Nucleus accumbens (tissue), 56 donors: ENCODE measurements around the gene CDH23.

Source experiments
- DNase-seq, 56 donors: peaks; one replicate each; lab custom pipeline; 2025; lab: John Stamatoyannopoulos, UW

Gene CDH23

DNA sequence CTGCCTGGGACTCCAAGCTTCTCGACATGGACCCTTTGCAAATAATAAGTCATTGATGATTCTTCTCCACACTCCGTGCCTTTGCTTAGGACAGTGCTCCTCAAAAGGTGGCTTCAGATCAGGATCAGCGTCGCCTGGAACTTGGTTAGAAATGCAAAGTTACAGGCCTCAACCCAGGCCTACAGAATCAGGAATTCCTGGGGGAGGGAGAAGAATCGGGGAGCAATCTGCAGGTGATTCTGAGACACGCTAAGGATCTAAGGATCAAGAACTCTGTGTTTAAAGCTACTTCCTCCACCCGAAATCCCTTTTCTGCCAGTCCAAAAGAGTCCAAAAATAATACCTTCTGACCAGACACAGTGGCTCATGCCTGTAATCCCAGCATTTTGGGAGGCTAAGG, 244.7 kb downstream of the CDH23 start:
- no peak for DNase-seq

DNA sequence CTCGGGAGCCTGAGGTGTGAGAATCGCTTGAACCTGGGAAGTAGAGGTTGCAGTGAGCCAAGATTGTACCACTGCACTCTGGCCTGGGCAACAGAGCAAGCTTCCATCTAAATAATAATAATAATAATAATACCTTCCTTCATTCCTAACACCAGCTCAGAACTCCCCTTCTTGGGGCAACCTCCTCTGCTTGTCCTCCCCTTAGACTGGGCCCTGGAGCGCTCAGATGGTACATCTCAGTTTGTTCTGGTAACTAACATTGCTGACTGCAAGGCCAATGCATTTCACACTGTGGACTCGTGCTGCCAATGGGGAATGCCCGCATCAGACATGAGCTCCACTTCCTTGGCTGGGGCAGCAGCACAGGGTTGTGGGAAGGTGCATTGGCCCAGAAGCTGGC, 245.3 kb downstream of the CDH23 start:
- no peak for DNase-seq

- no peak for DNase-seq
These were observed 247.2 kb downstream of the CDH23 start for GRCh38 chr10:71643904-71644303.

DNA sequence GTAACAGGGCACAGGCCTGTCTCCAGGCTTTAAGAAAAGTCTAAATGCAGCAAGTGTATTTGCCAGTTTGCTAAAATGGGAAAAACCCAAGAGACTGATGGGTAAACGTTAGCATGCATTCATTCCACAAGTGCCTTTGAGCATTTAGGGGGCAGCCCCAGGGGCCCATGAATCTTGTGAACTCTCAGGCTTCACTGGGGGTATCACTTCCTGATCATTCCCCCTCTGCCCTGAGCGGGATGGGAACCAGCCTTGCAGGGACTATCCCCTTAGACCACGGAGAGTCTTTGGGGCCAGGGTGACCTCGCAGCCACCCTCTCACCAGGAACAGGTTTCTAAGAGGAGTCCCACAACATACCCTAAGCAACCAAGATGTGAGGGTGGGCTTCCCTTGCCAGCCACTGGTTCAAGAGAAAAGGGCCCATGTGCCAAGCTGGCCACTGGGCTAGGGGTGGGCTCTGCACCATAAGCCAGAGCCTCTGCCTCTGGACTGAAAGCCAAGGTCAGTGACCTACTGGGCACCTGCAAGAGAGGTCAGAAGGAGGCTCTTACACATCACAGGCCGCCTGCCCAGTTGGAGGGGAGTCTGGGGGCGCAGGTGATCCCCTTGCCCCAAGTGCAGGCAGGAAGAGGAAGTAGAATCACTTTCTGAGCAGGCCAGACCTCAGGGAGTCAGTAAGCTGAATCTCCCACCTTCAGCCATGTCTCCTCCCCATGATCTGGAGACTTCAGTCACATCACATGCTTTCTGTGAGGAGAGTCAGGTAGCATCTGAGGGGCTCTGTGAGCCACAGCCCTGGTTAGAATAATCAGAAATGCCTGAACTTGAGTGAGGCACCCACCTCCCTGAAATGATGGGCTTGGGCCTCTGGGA, 247.8 kb downstream of the CDH23 start:
- no peak for DNase-seq

DNA sequence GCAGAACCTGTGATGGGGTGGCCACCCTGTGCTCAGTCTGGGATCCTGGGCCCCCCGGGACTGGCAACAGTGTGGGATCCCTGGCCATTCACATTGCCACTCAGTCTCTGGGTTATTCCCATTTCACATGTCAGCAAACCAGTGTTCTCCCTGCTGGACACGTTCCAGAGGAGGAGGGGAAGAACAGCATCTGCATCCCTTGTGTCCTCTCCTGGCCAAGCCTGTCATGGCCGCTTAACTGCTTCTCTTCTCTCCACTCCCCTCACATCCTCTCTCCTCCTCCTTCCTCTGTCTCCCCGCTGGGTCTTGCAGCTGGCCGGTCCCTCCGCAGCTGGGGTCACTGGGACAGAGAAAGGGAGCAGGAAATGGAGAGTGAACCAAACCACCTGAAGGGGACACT, 248.5 kb downstream of the CDH23 start:
- DNase-seq = no peak

DNA sequence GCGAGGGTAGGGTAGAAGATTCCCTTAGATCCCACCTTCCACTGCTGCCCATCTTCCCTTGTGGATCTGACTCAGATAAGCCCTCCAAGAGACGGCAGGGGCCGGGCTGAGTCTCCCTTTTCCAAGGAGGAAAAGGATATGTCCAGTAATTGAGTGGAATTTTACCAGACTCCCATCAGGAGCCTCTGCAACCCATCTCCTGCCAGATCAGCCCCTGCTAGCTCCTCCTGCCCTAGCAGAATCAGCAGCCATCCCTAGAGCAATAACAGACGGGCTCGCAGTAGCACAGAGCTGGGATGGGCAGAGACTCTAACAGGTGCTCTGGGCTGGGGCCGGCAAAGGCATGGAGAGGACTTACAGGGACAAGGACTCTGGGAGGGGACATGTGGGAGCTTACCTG, 249.3 kb downstream of the CDH23 start:
- no peak for DNase-seq

DNA sequence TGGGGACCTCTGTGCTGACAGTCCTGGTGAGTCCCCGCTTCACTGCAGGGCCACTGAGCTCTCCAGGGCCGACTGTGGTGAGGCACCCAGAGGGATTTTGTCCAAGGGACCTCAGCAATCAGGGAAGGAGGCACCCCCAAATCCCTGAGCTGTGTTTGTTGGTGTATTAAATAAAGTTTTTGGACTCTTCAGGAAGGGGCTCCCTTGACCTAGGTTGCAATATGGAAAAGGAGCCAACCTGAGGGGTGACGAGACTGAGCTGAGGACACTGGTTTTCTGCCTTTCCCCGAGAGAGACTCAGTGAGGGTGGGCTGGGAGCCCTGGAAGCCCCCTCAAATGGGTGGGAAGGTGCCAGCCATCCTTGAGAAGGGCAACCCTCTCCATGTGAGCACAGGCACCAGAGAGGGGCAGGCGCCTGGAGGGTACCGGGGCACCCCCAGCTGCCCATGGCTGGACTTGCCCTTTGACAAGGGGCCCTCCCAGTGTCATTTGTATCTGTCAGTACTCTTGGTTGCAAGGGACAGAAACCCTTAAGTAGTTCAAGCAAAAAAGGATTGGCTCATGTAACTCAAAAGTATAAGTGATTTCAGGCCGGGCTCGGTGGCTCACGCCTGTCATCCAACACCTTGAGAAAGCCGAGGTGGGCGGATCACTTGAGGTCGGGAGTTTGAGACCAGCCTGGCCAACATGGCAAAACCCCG, 250.0 kb downstream of the CDH23 start:
- DNase-seq = no peak

DNA sequence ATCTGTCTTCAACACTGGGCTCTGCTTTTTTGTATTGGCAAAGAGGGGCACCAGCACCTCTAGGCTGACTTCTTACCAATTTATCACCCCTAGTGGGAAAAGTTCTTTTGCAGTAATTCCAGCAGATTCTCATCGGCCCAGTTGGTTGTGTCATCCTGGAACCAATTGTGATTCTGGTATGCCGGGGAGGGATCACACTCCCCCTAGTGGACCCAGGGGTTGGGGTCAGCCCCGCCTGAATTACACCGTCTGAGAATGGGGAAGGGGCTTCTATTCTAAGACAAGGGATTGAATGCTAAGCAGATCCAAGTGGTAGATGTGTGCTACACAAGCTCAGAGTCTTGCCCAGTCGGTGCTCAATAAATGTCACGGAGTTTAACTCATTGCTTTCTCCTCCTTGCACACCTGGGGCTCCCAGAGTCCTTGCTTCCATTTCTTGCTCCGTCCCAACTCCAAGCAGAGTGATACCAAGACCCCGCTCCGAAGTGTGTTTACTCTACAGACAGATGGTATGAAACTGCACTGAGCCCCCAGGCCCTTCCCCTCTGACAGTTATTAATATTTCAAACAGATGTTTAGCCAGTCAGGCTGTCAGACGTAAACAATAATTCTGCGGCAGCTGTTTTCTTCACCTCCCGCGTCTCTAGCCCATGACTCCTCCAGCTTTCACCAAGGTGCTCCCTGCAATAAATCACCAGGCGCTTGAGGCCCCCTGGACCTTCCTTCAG, 251.0 kb downstream of the CDH23 start:
- DNase-seq = no peak

DNA sequence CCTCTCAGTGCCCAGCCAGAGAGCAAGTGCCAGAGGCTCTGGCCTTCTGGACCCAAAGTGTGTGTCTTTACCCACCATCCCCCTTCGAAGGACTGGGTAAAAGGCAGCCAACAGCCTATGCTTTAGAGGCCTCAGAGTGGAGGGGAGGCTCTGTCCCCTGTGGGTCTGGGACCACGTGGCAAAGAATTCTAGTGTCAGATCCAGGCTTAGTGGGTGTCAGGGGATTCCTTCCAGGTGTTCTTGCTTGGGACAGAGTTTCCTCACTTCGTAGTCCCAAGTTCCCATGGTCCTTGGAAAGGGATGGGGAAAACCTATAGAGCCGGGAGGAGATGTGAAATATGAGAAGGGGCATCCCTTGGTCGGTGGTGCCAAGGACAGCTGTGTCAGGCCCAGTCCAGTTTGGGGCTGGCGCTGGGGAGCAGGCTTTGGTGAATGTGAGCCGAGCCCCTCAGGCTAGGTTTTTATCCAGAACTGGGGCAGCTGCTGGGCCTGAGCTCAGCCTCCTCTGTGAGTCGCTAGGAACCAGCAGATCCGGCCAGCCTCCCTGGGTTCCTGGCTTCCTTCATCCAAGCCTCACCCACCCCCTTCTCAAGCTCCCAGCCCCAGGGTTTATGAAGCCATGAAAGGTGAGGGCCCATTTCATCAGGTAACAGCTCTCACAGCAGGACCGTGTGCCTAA, 251.7 kb downstream of the CDH23 start:
- DNase-seq = no peak

DNA sequence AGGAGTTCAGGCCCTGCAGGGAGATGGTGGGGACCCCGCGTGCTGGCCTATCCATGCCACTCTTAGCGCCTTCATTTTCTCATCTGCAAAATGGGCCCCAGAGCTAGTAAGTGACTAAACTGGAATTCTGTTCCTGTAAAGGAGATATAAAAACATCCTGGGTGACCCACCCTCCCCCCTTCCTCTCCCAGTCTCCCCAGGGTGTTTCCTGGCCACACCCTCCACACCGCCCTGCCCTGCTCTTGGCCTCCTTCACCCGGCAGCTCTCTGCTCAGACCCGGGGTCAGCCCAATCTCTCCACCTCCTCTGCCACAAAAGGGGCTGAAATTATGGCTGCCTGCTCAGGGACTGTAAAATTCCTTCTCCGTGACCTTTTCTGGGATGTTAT, 252.2 kb downstream of the CDH23 start:
- no peak for DNase-seq

DNA sequence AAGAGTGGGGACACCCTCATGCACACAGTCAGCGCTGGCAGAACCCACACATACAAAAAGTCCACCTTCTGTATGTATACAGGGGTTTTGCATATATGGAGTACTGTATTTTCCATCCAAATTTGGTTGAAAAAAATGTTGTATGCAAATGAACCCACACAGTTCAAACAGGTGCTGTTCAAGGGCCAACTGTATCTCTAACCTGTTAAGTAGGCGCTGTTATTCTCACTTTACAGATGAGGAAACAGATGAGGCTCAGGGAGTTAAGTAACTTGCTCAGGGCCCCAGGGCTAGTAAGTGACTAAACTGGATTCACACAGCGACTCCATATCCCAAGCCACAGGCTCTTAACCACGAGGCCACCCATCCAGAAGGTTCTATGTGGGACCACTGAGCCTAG, 252.9 kb downstream of the CDH23 start:
- DNase-seq = no peak

- no peak for DNase-seq
These were observed 253.7 kb downstream of the CDH23 start for GRCh38 chr10:71650397-71650796.

GRCh38 chr10:71651428-71651827, 254.7 kb downstream of the CDH23 start:
- no peak for DNase-seq

DNA sequence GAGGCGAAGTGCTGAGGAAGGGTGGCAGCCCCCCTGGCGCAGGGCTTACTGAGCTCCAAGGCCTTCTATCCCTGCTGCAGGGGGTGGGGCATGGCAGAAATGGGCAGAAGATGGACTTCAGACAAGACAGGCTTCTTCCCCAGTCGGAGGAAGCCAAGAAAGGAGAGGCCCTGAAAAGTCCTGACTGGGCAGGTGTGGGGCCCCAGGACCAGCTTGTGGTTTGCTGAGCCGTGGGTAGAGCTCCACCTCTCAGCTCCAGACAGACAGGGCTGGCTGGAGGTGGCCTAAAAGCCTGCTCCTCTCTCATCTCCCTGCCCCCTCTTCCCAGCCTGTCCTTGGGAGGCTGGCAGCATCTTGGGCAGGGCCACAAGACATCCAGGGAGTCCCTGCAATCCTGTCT, 255.2 kb downstream of the CDH23 start:
- no peak for DNase-seq

DNA sequence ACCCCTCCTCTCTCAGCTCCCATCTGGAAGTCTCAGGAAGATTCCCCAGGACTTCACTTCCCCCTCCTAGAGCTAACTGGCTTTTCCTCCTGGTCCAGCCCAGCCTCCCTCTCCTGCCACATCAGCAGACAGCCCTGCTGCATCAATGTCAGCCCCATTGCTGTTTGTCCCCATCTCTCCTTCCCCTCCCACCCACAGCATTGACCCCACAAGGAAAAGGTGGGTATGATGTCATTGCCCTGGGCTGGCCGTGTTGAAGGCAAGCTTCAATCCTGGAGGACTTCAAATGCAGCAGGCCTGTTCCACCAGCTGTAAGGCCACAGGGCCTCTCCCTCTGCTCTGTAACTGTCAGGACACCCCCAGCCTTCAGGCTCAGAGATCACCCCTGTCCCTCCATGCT, 256.3 kb downstream of the CDH23 start:
- no peak for DNase-seq

DNA sequence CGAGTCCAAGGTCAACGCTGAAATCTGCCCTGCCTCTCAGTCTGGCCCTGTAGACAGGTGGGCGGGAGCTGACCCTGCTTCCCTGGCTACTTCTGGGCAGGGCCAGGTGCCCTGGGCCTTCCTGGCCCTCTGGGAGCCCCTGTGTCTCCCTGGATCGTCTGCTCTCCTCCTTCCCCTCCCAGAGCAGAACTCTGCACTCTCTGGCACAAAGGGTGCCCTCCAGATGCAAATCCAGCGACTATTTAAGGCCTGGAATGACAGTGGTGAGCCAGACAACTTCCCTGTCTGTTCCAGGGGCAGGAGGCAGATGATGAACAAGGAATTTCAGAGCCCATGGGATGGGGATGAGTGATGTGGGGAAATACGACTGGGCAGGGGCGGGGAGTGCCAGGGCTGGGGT, 259.5 kb downstream of the CDH23 start:
- DNase-seq = no peak

- no peak for DNase-seq
These were observed 261.1 kb downstream of the CDH23 start for GRCh38 chr10:71657604-71658466.

DNA sequence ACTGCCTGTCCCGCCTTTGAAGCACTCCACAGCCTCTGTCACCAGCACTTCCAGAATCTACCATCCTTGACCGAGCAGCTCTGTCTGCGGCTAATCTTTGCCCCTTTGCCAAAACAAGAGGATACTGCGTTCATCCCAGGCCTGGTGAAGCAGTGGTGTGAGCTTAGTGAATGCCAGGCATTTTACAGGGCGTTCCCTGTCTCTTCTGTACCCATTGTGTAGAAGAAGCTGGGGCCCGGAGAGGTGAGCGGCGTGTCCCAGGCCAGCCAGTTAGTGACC, 261.7 kb downstream of the CDH23 start:
- no peak for DNase-seq

GRCh38 chr10:71659111-71659634, 262.5 kb downstream of the CDH23 start:
- DNase-seq = no peak

- no peak for DNase-seq
These were observed 263.0 kb downstream of the CDH23 start for GRCh38 chr10:71659737-71660136.
